Activated CD8-positive, alpha-beta T cell treated with anti-CD3 and anti-CD28 coated beads, Interleukin-2, amount 10 ng/mL, durations not matched to agents 7 days and 5 days (primary cell): Measurements from ENCODE around the gene SPTA1. TPM values are rescaled to one million over a fixed set of nuclear protein-coding genes. Genes with fewer than 3 reads are reported as not detected.

Experiments
- total RNA-seq, 2 experiments: library from RNA; stranded (reverse); gene quantifications; one replicate each; pipeline ENCODE4 v1.2.3, GENCODE V29; 2021

The SPTA1 gene
- total RNA-seq, 2 experiments from 2014 or later, result not detected

Other genes starting within 250 kb of the SPTA1 start
- gene OR10K1, start 224.9 kb downstream of the SPTA1 start, total RNA-seq, result not detected
- not detected for gene OR10R2, start 214.5 kb downstream of the SPTA1 start, total RNA-seq
- gene OR6Y1, start 132.3 kb downstream of the SPTA1 start, total RNA-seq, result not detected
- not detected for gene OR6P1, start 116.1 kb downstream of the SPTA1 start, total RNA-seq
- gene OR10X1, start 106.8 kb downstream of the SPTA1 start, total RNA-seq, result not detected
- gene OR10Z1, start 81.4 kb downstream of the SPTA1 start, total RNA-seq, result not detected
- not detected for gene OR6K2, start 13.9 kb upstream of the SPTA1 start, total RNA-seq
- gene OR6K3, start 34.0 kb upstream of the SPTA1 start, total RNA-seq, result not detected
- not detected for gene OR6K6, start 68.0 kb upstream of the SPTA1 start, total RNA-seq
- gene OR6N1, start 85.5 kb upstream of the SPTA1 start, total RNA-seq, result not detected
- not detected for gene OR6N2, start 94.5 kb upstream of the SPTA1 start, total RNA-seq
- not detected for gene MNDA, start 144.6 kb upstream of the SPTA1 start, total RNA-seq
- 10 to 100 TPM; 11.5 to 12.5 TPM for gene PYHIN1, start 244.8 kb upstream of the SPTA1 start, total RNA-seq